ENCODE measurements around the gene AMBP.

AMBP gene

DNA sequence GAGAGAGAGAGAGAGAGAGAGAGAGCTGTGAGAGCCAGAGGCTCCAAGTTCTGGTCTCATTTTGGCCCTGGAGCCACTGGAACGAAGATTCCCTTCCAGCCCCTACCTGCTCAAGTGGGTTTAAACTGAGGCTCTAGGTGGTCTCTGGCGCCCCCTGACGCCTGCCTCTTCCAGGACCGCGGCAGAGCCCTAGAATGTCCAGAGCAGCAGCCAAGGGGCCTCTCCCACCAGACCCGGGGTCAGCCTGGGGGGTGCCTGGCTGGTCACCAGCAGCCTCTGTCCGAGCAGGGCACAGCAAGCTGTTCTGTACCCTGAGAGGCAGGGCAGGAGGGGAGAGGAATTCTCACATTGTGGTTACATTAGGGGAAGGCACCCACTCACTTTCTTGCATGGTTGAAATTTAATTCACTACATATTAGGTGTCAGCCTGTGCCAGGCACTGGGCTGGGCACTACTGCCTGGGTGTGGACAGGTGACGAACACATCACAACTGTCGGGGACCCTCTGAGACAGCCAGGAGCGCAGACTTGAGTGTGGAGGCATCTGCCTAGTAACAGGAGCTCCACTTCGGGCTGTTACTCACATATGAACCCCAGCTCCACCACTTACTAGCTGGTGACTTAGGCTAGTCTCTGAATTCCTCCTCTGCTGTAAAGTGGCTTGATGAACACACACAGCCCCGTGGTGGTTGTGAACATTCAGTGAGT is 44.5 kb downstream of the AMBP start:
- H3K4me3 ChIP-seq (ENCODE audit: low read length) = no peak overlapping the region
- DNase-seq (ENCODE audit: low read depth) = no peak
- TF ChIP-seq CTCF (conservative IDR thresholded peaks at IDR 0.05; ENCODE audit: low read length) = peak; percentile 49

- H3K4me3 ChIP-seq (ENCODE audit: low read length) = no peak overlapping the region
- no peak for DNase-seq (ENCODE audit: low read depth)
- TF ChIP-seq CTCF (conservative IDR thresholded peaks at IDR 0.05; ENCODE audit: low read length) = no peak
These were observed 45.9 kb downstream of the AMBP start for GRCh38 chr9:114031948-114032840.

GRCh38 chr9:114031037-114031630 is 47.0 kb downstream of the AMBP start:
- no peak overlapping the region for H3K4me3 ChIP-seq (ENCODE audit: low read length)
- no peak for DNase-seq (ENCODE audit: low read depth)
- no peak for TF ChIP-seq CTCF (conservative IDR thresholded peaks at IDR 0.05; ENCODE audit: low read length)

DNA sequence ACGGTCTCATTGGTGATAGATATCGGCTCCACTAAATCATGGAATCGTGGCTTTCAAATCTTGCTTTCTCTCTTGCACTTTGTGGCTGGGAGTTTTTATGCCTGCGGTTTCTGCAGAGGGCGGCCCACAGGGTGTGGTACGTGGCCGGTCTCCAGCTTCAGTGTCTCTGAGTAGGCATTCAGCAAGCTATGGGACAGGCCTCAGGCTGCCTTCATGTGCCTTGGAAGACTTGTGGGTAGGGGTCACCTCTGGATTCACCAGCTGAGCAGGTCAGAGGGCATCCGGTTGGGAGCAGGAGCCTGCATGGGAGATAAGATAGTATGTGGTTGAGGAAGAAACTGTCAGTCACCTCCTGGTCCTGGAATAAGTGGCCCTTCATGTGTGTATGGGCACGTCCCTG is 47.7 kb downstream of the AMBP start:
- no peak for TF ChIP-seq CTCF (conservative IDR thresholded peaks at IDR 0.05; ENCODE audit: low read length)
- no peak overlapping the region for H3K4me3 ChIP-seq (ENCODE audit: low read length)
- no peak for DNase-seq (ENCODE audit: low read depth)

GRCh38 chr9:114029311-114030170 is 48.6 kb downstream of the AMBP start:
- no peak for TF ChIP-seq CTCF (conservative IDR thresholded peaks at IDR 0.05; ENCODE audit: low read length)
- no peak overlapping the region for H3K4me3 ChIP-seq (ENCODE audit: low read length)
- DNase-seq (ENCODE audit: low read depth) = no peak

- DNase-seq (ENCODE audit: low read depth) = no peak
- no peak for TF ChIP-seq CTCF (conservative IDR thresholded peaks at IDR 0.05; ENCODE audit: low read length)
- no peak overlapping the region for H3K4me3 ChIP-seq (ENCODE audit: low read length)
These were observed 49.5 kb downstream of the AMBP start for GRCh38 chr9:114028646-114029045.
